Inferior parietal cortex (tissue), 1 donor: ENCODE measurements around the gene B4GALNT3.
"Not testable (repeated sequence)": the region's sequence is repeated elsewhere in the genome, so short reads cannot be mapped to it uniquely, and the experiment has no call there.

Experiments used
- DNase-seq: peaks from one replicate; pipeline ENCODE4 v3.0.0-alpha.2; 2016; ENCODE audit errors: extremely low spot score

Gene B4GALNT3

DNA sequence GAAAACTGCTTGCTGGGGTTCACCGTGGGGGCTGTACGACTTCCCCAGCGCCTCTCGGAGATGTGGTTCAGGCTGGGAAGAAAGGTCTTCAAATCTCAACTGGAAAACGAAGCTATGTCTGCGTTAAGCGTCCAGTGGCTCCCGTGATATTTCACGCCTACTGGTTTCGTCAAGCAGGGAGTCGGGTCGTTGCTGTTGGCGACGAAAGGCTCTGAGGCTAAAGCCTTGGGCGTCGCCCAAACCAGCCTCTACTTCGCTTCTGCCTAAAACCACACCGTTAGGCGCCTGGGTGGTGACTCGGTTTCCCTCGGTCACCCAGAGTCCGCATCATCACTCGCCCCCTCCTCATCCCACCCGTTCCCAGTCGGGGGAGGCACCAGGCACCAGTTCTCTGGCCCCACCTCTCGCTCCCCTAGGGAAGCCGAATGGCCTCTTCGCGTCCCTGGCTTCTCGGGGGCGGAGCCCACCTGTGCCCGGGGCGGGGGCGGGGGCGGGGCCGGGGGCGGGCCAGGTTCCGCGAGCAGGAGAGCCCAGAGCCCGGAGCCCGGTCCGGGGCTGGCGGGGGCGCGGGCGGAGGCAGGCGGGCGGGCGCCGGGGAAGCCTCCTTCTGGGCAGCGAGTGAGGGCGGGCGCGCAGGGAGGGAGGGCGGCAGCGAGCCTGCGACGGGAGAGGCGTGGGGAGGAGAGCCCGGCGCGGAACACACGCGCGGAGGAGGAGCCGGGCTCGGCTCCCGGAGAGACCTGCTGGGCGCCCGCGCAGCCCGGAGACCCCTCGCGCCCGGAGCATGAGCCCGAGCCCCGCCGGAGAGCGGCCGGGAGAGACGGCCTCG, at the start of gene B4GALNT3:
B4GALNT3 (plus strand) TSS at position 510 of the 829 bp plus-strand sequence. CDS start 438 bp downstream, outside the sequence.
- no peak for DNase-seq

DNA sequence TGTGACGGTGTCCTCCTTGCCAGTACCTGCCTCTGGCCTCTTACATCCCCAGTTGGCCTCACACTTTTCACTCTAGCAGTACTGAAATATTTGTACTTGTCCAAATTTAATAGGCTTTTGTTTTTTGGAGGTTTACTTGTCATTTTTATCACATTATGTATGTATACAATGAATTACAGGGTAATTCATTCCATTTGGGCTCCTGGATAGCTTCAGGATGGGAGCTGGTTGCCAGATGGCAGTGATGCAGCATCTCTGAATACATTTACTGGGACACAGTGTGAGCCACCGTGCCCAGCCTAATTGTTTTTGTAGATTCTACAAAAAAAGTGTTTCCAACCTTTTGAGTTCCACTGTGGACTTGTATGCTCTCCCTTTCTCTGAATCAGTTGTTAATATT, 44.9 kb upstream of the B4GALNT3 start:
- DNase-seq = no peak

DNA sequence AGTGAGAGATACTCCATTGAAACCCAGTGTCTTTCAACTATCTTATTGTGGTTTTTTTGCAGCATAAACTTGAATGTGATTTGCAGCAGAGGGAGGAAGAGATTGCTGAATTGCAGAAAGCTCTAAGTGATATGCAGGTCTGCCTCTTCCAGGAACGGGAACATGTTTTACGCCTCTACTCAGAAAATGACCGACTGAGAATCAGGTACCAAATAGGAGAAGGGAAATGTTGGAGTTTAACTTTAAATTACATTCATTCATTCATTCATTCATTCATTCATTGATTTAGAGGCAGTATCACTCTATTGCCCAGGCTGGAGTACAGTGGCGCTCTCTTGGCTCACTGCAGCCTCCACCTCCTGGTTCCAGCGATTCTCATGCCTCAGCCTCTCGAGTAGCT, 41.3 kb upstream of the B4GALNT3 start:
- no peak for DNase-seq

DNA sequence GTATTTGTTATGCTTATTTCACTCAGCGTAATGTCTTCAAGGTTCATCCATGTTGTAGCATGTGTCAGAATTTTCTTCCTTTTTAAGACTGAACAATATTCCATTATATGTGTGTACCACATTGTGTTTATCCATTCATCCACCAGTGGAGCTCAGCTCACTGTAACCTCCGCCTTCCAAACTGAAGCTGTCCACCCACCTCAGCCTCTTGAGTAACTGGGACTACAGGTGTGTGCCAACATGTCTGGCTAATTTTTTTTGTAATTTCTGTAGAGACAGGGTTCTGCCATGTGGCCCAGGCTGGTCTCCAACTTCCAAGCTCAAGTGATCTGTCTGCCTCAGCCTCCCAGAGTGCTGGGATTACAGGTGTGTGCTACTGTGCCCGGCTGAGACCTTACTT, 37.2 kb upstream of the B4GALNT3 start:
- DNase-seq = no peak

DNA sequence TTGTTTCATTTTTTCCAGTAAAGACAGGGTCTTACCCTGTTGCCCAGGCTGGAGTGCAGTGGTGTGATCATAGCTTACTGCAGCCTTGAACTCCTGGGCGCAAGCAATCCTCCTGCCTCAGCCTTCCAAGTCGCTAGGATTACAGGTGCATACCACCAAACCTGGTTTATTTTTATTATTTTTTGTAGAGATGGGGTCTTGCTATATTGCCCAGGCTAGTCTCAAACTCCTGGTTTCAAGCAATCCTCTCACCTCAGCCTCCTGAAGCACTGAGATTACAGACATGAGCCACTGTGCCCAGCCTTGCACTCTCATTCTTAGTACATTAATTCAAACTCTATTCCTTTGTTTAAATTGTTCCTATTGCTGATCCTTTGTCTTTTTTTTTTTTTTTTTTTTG, 24.0 kb upstream of the B4GALNT3 start:
- DNase-seq = not testable (repeated sequence)

DNA sequence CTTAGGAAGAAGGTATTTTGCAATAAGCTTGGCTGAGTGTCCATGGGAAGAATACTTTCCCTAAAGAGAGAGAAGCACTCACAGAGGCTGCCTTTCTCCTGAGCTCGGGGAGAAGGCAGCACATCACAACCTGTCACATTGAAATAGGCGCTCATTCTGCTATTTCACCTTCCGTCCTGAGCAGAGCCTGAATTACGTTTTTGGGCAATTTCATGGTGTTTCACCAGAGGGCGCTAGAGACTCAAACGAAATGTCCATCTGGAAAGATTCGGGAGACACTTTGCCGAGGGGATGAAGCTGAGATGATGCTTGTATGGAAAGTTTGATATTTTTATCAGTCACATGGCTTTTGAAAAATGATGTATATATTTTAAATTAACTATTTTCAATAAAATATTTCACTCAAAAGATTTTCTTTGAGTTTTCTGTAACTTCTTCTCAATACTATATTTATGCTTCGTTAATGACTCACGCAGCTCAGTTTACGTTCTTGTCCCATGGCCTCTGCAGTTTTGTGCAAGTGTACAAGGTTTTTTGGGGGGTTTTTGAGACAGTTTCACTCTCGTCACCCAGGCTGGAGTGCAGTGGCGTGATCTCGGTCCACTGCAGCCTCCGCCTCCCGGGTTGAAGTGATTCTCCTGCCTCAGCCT, 17.4 kb upstream of the B4GALNT3 start:
- DNase-seq = peak; percentile 89

DNA sequence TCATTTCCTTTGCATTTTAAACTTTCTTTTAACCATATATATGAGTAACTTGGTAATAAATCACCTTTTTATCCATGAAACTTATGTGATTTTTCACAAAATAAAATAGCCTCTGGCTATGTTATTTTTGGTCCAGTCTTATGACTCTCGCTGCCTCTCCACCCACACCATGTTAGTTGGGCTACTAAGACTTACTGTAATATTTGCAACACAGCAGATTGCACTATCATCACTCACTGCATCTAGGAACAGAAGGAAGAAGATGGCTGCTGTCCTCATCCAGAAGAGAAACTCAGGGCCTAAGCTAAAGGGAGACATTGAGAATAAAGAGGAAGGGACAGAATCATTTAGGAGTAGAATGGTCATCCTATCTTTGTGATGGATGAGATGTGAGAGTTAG, 12.6 kb upstream of the B4GALNT3 start:
- no peak for DNase-seq

DNA sequence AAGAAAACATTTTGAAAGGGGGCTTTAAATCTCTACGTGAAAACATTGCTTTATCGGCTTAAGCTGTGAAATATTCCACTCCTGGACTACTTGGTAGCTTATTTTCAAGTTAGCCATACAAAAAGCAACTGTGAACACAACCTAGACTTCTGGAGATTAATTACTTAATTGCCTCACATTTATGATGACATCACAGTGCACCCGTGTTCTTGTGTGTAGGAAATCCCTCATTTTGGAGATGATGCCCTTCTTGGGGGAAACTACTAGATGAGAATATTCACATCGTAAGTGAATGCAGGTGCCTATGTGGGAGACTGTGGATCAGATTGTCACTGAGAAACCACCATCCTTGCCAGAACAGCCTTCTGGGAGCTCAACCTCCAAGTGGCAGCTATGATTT, 10.5 kb upstream of the B4GALNT3 start:
- no peak for DNase-seq

DNA sequence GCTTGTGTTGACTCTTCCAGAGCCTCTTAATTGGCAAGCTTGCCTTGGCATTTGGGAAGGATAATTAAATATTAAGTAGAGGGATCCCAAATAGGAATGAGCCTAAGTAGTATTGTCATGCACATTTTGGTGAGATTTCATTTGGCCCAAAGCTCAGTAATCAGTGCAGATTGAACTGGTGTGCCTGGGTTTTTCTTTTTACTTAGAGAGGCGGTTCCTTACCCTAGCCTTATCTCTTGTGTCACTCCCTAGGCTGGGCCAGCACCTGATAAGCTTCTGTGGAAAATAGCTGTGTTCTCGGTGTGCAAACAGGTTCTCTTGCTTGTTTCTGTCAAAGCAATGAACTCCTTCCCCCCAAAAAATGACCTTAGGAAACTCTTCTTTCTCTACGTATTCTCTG, 9.3 kb upstream of the B4GALNT3 start:
- DNase-seq = no peak

DNA sequence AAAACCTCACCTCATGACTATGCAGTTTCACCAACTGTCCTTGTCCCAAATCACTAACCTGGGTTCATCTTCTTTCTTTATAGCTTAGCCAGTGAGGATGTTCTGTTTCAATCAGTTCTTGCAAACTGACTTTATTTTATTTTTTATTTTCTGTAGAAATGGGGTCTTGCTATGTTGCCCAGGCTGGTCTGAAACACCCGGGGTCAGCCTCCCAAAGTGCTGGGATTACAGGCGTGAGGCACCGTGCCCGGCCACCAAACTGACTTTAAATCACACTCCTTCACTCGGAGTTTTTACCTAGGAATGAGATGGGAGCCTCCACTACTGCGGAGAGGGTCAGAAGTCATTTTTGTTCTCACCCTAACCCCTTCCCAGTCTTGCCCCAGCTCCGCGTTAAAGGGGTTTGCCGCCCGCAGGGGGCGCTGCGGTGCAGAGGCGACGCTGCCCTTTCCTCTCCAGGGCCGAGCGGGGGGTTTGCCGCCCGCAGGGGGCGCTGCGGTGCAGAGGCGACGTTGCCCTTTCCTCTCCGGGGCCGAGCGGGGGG, 7.0 kb upstream of the B4GALNT3 start:
- no peak for DNase-seq

DNA sequence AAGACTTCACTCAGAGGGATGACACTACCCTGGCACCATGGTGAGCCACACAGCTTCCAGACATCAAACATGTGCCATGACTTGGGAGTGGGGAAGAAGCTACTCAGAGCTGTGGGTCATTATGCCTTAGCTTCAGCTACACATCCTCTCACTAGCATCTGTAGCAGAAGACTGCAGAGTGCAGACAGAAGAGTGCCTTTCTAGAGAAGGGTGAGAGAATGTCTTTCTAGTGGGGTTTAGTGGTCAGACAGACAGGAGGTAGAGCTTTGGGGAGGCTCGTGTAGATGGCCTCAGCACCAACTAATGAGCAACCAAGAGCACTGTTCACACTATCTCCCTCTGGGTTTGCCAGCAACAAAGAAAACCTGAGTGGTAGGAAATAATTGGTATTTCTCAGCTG, 4.9 kb upstream of the B4GALNT3 start:
- DNase-seq = no peak

DNA sequence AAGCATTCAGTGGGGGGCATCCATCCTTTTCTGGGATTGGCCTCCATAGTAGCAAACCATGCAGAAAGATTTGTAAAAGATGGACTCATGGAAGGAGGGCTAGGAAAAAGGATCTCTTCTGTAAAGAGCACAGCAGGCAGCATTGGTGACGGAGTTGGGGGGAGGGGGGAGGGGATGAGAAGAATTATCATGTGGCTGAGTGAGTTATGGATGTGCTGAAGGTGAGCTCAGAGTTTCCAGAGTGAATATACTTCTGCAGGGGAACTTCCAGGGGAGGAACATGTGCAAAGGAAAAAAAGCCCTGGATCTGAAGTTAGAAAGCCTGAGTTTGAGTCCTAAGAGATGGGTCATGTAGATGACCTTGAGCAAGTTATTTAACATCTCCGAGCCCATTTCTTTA, 3.9 kb upstream of the B4GALNT3 start:
- DNase-seq = no peak

DNA sequence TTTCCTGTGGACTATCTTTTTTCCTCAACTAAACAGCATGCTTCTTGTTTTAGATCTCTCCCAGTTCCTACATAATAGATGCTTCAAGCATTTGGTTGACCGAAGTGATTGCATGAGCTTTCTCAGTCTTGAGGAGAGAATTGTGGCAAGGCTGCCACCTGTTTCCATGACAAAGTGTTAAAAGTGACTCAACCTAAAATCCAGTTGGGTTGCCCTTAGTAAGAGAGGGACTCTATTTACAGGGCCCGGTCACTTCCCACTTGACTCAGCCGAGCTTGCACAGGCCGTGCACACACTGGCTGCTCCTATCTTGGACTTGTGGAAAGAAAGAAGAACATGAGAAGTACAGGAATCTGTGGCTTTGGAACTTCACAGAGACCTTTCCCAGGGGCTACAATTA, 2.1 kb upstream of the B4GALNT3 start:
- DNase-seq = no peak

DNA sequence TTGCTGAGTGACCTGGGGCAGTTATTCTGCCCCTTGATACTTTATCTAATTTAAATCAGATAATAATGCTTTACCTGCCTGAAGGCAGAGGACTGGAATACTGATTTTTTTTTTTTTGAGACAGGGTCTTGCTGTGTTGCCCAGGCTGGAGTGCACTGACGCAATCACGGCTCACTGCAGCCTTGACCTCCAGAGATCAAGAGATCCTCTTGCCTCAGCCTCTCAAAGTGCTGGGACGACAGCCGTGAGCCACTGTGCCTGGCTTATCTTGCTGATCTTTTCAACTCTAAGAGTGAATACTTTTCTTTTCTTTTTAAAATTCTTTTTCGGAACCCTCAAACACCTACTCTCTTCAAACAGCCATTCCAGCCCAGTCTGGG, 699 bp upstream of the B4GALNT3 start:
- no peak for DNase-seq

DNA sequence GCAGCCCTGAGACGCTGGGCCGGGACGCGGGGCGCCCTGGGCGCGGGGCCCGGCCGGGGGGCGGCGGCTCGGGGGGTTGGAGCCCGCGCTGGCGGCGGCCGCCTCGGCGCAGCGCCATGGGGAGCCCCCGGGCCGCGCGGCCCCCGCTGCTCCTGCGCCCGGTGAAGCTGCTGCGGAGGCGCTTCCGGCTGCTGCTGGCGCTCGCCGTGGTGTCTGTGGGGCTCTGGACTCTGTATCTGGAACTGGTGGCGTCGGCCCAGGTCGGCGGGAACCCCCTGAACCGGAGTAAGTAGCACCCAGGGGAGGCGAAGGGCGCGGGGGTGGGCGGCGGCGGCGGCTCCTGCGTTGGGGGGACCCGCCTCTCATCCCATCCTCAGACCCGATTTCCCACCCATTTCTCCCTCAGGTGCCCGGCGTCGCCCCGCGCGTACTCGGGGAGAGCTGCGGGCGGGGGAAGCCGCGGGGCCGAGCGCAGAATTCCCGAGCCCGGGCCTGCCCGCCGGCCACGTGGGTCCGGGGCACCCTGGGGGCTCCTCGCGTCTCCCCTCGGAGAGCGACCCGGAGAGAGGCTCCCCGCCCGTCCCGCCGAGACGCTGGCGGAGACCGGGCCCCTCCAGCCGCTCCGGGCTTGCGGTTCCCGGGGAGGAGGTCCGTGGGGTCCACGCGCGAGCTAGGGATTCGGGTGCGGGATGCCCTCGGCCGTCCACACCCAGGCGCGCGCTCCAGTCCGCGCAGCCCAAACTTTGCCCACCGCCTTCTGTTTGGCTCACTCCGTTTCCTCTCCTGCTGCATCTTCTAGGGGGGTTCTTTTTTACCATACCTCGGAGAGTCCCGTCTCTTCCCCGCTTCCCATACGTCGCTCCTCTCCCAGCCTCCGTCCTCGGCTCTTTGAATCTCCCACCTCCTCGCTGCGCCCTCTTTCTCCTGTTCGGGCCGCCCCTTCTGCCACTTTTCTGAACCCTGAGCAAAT, 807 bp downstream of the B4GALNT3 start:
- DNase-seq = no peak

DNA sequence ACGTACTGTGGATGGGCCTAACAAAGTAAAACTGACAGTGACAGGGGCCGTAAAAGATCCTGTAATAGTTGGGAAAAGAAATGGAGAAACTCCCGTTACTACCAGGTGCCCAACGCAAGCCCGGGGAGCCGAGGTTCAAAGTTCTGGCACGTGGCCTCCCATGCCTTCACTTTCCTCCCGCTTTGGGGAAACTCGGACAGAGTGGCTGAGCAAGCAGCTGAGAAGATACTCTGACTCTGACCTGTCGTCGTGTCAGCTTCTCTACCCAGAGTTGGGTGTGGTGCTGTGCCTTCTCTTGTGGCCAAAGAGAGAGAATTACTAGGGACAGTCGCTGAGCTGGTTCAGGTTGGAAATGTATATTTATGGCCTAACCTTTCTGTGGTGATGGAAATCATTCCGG, 1.7 kb downstream of the B4GALNT3 start:
- DNase-seq = no peak

DNA sequence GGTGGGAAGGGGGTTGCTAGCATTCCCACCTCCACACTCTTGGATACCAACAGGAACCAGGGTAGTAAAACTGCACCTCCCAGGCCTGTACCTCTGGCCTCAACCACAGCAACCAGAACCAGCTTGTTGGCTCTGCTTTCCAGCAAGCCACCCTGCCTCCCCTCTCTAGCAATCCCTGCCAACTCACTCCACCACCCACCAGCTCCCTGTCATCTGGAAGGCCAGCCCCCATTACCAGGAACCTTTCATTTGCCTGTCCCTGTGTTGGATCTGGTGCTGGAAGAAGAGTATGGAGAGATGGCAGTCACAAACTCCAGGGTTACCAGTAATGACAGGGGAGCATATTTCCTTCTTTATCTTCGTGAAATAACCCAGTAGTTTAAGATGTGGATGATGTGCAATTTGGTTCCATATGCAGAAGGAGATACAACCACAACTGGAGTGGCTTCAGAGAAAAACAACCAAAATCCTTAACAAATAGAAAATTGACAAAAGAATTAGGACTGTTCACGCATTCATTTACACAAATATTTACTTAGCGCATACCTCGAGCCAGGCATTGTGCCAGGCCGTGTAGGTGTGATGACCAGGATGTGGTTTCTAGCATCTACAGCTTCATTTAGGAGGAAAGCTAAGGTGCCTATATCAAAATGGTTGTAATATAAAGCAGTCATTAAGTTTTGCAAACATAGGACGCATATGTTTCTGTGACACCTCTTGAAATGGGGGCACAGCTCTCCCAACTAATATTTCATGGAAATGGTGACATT, 3.4 kb downstream of the B4GALNT3 start:
- no peak for DNase-seq

DNA sequence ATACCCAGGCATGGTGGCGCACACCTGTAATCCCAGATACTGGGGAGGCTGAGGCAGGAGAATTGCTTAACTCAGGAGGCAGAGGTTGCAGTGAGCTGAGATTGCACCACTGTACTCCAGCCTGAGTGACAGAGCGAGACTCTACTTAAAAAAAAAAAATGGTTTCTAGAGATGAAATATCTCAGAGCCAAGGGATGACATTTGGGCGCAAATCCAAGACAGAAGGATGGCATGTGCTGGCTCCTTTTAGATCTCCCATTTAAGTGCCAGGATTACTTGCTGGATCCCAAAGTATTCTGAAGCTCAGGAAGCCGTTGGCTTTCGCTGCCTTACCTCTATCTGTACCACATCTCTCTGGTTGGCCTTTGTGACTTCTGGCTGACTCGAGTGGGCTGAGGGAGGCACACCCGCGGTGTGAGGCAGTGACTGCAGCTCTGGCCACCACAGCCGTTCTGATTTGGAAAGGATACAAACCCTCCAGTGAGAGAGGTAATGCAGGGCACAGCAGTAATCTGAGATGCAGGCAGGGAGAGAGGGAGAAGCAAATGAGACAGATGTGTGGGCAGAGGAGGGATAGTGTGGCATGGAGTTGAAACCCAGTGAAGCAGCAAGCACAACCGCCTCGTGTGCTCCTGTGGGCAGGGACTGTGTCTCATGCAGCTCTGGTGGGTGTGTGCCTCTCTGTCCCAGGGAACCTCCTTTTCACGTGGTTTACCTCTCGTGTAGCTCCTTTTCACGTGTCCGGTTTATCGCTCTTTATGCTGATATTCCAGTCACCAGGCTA, 4.9 kb downstream of the B4GALNT3 start:
- no peak for DNase-seq

DNA sequence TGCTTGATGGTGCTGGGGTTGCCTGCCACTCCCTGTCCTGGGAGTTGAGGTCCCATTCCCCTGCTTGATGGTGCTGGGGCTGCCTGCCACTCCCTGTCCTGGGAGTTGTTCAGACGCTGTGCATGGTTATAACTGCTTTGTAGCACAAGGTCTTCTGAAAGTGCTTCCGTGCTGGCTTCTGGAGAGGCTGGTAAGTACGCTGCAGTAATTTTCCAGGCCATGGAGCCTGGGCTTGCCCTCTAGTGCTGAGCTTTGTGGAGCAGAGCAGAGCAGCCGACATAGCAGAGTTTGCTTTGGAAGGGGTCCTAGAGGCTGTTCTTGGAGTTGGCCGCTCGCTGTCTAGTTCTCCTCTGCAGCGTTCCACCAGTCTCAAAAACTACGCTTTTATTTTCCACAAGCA, 6.3 kb downstream of the B4GALNT3 start:
- no peak for DNase-seq

DNA sequence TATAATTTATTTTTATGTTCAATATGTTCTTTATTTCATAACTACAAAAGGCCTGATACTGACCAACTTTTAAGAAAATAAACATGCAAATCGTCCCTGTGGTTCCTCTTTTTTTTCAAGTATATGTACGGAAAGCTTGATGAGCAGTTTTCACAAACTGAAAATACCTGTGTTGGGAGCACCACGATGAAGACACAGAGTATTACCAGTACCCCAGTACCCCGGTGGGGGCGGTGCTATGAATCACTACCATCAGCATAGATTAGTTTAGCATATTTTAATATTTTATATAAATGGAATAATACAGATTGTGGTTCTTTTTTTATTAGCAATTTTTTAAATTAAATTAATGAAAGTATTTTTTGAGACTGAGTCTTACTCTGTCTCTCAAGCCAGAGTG, 7.0 kb downstream of the B4GALNT3 start:
- DNase-seq = no peak
